ENCODE measurements around the gene SLC6A19.

The SLC6A19 gene

DNA sequence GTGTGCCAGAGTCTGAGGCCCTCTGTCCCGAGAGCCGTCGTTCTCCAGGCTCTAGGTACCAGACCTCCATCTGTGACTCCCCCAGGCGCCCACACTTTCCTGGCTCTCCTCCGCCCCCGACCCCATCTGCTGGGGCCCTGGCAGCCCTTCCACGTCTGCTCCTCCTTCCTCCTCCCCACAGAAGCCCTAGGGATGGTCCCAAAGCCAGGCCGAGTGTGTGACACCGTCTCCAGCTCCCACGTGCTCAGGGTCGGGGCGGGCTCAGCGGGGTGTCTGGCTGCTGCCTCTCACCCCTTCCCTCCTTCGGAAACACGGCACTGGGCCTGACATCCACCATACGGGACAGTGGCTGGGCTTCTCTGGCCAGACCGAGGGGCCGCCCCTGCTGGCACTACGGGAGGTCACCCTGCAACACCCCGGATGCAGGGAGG lies 20.5 kb upstream of the SLC6A19 start:
- no peak for DNase-seq (ENCODE audit: low spot score)

DNA sequence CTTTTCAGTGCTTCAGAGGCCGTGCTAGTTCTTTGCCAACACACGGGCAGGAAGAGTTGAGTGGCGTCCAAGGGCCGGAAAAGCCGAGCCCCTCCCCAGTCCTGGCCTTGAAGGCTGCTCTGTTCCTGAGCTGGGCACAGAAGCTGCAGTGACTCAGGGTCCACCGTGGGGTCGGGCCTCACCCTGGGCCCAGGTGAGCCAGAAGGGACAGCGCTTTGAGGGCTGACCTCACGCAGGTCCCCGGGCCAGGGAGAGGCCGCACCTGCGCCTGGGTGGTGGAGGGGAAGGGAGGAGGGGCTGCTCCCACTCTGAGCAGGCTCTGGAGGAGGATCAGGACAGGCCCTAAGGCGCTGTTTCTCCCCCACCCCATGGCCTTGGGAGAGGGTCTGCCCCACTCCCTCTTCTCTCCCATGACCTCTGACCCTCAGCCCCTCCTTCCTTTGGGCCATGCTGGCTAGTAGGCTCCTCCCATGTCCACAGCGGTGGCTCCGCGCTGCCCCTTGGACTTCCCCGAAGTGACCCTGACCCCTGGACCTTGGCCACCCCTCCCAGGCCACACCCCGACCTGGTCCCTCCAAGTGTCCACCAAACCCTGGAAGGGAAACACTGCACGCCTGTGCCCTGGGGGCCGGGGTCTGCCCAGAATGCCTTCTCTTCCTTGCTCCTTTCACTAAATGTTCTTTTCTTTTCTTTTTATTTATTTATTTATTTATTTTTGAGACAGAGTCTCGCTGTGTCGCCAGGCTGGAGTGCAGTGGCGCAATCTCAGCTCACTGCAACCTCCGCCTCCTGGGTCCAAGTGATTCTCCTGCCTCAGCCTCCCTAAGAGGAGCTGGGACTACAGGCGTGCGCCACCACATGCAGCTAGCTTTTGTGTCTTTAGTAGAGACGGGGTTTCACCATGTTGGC lies 19.7 kb upstream of the SLC6A19 start:
- no peak for DNase-seq (ENCODE audit: low spot score)

DNA sequence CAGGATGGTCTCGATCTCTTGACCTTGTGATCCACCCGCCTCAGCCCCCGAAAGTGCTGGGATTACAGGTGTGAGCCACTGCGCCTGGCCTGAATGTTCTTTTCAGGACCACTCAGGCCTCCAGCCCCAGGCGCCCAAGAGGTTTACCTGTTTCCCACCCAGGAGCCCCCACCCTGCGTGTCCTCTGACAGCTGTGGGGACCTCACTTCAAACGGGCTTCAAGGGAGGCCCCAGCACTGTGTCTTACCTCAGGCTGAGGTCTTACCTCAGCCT lies 19.1 kb upstream of the SLC6A19 start:
- DNase-seq (ENCODE audit: low spot score): no peak

DNA sequence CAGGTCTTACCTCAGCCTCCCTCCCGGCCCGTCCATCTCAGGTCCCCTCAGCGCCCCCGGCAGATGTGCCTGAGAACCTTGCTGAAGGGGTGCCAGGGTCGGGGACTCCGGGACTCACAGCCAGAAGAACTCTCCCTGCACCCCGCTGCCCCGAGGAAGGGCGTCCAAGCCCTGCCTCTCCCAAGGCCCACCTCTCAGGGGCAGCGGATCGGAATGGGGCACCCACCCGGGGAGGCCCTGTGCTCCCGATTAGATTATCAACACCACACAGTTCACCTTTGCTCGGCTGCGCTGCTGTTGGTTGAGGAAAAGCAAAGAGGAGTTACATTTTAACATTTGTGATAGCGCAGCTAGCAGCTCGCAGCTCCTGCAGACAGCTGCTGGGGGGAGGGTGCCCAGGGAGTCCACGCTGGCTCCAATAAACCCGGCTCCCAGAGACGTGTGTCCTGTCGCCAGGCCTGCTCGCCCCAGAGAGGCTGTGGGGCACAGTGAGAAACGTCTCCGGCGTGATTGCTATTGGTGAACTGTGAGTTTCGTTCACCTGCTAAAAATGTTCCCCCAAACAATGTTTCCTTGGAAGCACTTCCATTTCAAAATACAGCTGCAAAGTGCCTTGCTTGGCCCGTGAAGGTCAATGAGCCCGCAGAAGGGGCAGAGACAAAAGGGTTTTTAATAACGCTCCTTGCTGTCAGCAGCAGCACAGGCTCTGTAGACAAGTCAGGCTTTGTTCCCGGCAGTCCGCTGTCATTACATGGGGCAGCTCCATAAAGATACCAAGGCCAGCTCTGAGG lies 18.6 kb upstream of the SLC6A19 start:
- DNase-seq (ENCODE audit: low spot score): no peak

DNA sequence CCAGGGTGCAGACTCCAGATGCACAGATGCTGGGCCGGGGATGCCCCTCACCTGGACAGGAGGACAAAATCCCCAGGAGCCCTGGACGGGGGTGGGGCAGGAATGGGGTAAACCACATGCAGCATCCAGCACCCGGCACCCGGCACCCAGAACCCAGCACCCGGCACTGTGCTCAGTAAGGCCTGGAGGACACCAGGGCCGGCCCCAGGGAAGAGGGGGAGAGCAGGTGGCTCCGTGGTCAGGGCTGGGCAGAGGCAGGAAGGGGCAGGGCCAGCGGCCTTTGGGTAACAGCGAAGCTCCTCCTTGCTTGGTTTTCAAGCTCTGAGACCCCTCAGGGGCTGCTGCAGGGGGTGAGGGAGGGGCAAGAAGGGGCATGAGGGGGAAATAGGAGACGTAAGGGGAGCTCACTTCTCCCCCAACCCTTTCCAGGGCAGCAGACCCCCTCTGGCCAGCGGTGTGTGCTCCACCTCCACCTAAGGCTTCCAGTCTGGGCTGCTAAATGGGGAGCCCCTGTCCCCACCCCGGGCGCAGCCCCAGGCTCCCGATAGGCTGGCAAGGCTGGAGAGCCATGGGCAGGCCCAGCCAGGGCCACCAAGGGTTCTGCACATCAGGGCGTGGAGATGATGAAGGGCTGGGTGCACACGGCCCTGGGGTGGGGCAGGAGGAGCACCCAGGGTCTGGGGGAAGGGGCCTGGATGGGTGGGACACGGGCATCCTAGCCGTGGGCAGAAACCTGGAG lies 17.8 kb upstream of the SLC6A19 start:
- DNase-seq (ENCODE audit: low spot score): no peak

DNA sequence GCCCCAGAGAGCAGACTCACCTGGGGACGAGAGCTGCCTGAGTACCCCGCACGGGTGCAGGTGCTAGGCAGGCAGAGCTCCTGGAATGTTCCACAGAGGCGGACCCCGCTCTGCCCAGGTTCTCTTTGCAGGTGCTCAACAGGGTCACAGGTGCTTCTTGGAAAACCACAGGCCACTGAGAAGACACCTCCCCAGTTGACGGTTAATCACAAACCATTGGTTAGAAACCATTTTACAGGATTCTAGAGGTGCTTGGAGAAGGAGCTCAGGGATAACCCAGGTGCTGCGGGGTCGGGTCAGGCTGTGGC lies 17.3 kb upstream of the SLC6A19 start:
- DNase-seq (ENCODE audit: low spot score): no peak

DNA sequence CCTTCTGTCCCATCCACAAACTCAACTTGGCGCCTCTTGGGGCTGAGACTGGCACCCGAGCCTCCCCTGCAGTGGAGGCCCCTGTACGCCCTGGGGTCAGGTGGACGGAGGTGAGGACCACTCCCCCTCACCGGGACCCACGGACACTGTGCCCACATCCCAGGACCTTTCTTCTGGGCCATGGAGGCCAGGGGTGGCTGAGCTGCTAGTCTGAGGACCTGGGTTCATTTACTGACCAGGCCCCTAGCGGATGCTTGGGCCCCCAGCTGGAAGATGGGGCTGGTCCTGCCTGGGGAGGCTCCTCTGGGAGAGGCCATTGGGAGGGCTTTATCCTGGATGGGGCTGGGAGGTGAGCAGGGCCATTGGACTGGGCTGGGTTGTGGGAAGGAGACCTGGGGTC lies 16.9 kb upstream of the SLC6A19 start:
- DNase-seq (ENCODE audit: low spot score): no peak

DNA sequence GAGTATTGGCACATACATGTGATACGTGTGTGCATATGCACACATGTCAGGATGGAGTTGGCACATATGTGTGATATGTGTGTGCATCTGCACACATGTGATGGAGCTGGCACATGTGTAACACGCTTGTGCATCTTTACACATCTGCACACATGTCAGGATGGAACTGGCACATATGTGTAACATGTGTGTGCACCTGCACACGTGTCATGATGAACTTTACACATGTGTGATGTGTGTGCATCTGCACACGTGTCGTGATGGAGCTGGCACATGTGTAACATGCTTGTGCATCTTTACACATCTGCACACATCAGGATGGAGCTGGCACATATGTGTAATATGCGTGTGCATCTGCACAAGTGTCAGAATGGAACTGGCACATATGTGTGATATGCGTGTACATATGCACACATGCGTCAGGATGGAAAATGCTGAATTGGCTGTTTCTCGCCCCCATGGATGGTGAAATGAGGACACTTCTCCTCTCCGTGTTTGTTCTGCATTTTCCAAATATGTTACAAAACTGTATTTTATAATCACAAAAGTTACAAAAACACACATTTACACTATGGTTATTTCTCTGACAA lies 16.3 kb upstream of the SLC6A19 start:
- no peak for DNase-seq (ENCODE audit: low spot score)

DNA sequence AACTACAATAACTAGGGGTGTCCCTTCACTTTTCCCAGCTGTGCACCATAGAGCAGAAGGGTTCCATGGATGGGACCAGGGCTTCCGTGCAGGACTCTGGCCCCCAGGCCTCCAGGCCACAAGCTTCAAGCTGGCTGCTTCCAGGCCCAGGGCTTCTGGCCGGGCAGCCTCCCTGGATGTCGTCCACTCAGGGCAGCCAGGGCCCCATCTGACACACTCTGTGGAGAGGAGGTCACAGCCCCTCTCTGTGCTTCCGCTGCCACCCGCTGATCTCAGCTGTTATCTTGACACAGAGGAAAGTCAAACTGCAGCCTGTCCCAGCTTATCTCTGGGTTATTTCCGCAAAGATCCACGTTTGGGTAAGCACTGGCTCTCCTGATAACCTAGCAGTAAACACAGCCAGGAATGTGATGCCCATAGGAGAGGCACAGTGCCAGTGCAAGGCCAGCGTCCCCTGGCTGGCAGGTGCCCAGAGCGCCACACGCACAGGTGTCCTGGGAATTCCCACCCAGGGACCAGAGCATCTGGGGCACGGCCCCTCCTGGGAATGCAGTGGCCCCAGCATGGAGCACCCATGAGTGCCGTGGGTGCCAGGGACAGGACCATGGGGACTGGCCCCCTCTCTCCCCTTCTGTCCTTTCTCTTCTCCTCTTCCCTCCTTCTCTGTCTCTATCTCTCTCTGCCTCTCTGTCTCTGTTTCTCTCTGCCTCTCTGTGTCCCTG lies 15.6 kb upstream of the SLC6A19 start:
- no peak for DNase-seq (ENCODE audit: low spot score)

DNA sequence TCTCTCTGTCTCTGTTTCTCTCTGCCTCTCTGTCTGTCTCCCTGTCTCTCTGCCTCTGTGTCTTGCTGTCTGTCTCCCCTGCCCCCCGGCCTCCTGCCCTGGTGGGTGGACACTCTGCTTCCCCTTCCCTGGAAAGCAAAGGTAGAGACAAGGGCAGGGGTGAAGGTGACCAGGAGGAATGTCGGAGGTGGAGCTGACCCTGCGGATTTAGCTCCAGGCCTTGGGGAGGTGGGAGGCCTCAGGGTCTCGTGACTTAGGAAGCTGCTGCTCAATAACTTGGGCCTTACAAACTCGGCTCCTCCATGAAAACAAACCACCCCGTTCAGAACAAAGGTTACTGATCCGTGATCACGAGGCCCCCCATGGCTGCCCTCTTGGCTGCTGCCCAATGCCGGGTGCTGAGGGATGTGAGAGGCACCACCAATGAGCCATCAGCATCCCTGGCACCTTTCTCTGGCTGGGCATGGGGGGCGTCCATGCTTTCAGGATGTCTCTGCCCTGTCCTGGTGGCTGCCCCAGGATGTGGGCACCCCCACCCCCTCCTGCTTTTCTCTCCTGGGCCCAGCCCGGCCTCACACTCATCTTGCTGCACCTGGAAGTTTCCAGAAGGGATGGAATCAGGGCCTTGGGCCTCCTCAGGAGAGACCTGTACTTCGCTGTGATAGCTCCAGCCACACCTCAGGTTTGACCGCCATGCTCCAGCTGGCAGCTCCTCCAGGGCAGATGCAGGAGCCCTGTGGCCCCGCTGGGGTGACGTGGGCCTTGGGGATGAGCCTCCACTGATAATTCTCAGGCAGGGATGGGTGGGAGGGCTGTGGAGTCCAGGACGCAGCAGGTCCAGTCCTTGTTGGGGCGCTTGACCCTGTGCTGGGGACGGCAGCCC lies 14.8 kb upstream of the SLC6A19 start:
- DNase-seq (ENCODE audit: low spot score): no peak

DNA sequence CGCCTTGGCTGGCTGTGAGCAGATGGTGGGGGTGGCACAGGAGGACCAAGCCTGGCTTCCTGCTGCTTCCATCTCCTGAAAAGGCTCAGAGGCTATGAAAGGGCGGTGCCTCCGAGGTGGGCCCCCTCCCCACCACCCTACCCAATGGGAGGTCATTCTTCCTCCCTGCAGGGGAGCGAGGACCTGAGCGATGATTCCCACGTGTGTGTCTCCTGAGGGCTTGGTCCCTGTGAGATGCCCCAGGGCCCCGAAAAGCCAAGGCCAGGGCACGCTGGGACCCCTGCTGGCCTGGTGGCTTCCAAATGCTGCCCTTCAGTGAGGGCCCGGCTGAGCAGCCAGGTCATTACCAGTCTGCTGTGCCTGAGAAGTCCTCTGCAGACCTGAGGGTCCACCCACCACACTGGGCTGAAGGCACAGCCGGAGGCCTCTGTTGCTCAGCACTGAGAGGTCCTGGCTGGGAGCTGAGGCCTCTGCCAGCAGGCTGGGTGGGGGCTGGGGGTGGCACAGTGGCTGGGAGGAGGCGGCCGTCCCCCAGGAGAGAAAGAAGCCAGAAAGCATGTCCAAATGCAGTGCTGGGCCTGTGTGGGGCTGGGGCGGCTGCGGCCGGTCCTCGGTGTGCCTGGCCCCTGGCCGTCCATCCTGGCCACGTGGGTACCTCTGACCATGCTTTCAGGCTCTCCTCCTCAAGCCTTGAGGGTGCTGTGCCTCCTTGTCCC lies 14.0 kb upstream of the SLC6A19 start:
- DNase-seq (ENCODE audit: low spot score): no peak

DNA sequence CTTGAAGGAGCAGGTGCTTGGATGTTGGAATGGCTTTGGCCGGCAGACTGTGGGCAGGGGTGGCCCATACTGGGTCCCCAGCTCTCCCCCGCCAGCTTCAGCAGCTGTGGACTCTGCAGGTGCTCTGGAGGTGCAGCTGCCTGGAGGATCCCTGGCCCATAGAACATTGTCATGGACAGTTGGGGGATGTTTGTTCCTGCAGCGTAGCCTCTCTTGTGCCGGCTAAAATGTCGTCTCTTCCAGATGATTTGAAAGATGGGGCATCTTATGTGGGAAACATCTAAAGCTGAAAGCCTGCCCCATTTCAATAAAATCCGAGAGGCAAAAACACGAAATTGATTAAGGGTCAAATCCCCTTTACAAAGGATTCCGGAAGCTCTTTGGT lies 13.5 kb upstream of the SLC6A19 start:
- DNase-seq (ENCODE audit: low spot score): no peak

DNA sequence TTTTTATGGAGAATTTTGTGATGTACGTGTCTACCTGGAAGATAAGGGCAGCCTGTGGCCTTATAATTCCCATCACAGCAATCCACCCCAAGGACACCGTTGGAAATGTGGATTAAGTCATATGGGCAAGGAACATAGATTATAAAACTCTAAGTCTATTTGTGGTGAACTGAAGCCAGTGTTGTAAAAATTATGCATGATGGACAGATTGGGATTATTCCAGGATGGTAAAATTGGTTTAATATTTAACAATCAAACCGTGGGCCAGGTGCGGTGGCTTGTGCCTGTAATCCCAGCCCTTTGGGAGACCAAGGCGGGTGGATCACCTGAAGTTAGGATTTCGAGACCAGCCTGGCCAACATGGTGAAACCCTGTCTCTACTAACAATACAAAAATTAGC lies 12.9 kb upstream of the SLC6A19 start:
- DNase-seq (ENCODE audit: low spot score): no peak

DNA sequence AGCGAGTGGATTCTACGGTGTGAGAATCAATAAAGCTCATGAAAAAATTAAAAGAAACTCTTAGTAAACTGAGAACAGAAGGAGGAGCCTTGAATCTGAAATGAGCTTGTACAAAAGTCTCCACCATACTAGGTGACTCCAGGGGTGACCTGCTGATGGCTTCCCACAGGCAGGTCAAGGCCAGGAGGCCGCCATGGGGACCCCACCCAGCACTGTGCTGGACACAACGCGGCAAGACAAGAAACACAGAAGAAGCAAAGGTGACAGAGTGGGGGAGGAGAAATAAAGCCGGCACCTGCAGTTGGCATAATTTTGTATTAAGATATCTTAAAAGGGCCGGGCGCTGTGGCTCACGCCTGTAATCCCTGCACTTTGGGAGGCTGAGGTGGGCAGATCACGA lies 12.1 kb upstream of the SLC6A19 start:
- DNase-seq (ENCODE audit: low spot score): no peak

DNA sequence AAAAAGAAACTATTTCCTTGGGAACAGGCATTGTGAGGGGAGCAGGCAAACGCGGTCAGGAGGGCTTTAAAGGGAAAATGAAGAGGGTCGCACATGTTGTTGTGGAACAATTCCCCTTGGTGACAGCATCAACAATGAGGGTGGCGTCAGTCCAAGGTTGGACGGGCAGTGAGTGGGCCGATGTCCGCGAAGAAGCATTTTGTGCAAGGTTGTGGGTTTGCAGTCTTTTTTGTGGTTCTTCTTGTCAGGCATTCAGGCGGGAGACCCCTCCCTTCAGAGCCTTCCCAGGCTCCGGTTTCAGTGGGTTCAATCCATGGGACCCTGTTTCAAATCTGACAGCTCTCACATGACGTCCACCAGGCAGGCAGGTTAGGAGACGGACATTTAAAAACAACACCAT lies 11.1 kb upstream of the SLC6A19 start:
- no peak for DNase-seq (ENCODE audit: low spot score)

DNA sequence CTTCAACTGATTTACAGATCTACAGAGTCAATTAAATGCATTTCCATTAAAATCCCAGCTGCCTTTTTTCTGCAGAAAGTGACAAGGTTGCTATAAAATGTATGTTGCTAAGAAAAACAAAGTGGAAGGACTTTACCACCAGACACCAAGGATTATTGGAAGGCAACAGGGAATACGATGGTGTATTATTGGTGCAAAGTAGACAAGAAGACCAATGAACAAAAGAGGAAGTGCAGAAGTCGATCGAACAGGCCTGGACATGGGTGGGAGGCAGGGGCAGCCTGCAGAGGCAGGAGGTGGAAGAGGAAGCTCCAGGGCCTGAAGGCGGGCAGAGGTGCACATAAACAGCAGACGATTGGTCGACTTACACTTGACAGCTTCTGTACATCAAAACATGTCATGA lies 10.6 kb upstream of the SLC6A19 start:
- DNase-seq (ENCODE audit: low spot score): no peak

DNA sequence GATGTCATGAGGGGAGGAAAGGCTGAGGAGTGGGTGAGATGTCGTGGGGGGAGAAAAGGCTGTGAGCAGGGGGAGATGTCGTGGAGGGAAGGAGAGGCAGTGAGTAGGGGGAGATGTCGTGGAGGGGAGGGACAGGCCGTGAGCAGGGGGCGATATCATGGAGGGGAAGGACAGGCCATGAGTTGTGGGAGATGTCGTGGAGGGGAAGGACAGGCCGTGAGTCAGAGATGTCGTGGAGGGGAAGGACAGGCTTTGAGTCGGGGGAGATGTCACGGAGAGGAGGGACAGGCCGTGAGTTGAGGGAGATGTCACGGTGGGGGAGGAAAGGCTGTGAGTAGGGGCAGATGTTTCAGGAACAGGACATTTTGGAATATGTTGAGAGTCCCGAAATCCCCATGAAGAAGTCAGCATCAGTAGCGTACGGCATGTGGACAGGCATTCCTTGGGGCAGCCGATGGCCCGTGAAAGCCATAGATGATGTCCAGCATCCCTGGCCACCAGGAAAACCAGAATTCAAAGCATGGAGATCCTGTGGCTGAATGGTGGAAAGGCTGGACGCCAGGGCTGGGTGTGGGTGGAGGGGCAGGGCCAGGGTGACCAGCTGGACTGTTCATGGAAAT lies 8.3 kb upstream of the SLC6A19 start:
- no peak for DNase-seq (ENCODE audit: low spot score)

DNA sequence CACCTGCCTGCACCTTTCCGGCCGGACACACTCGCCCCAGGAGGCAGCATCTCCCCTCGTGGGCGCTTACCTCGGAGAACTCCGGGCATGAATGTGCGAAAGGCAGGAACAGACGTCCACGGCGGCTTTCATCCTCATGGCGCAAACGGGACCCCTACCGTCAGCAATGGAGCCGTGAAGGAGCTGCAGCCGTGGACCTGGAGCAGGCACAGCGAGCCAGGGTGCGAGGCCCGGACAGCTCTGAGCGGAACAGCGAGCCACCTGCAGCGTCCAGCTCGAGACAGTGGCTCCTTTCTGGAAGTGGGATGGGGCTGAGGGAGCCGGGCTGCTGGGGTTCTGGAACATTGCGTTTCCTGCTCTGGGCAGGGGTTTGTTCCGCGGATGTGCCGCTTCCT lies 7.8 kb upstream of the SLC6A19 start:
- no peak for DNase-seq (ENCODE audit: low spot score)

DNA sequence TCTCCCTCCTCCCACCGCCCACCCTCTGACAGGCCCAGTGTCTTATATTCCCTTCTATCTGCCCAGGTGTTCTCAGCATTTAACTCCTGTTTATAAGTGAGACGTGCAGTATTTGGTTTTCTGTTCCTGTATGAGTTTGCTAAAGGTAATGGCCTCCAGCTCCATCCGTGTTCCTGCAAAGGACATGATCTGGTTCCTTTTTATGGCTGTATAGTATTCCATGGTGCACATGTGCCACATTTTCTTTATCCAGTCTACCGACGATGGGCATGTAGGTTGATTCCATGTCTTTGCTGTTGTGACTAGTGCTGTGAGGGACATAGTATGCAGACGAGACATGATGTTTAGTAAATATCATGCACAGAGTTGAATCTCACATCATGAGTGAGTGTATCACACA lies 7.0 kb upstream of the SLC6A19 start:
- DNase-seq (ENCODE audit: low spot score): no peak

DNA sequence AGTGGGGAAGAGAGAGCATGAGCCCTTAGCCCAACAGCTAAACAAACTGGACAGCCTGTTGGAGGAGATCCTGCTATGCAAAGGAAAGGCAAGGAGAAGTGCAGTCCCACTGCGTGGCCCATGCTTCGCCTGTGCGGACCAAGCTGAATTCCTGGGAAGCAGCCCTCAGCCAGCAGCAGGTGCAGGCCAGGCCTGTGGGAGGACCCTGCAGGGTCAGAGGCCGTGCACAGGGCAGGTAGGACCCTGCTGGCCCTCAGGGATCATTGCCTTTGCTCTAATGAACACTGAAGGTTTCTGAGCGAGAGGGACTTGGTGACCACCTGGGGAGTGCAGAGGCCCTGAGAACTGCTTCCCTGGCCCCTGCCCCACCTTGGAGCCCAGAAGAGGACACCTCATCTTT lies 6.0 kb upstream of the SLC6A19 start:
- no peak for DNase-seq (ENCODE audit: low spot score)

Measured in CD4-positive, alpha-beta T cell treated with Interleukin-15 for 4 hours (primary cell).